IMR-90 (cell line): ENCODE results near the gene CEMIP2. TPM values are rescaled to one million over a fixed set of nuclear protein-coding genes. Genes with fewer than 3 reads are reported as not detected.
A peak's percentile ranks its signal among the peaks of the same experiment; 100 is the strongest.

ENCODE experiments used
- ATAC-seq: fragments of 200-7000 bp; cut with Tn5 transposase; 2 replicates; pipeline ENCODE4 v1.9.1; 2020; ENCODE audit warnings: low read depth, mild to moderate bottlenecking, moderate library complexity
- BruUV-seq: library from RNA; stranded (reverse); fragments of 400-500 nt; replicated peaks from 2 replicates; lab custom pipeline; 2021; lab: Mats Ljungman, UMichigan
- CTCF ChIA-PET: fragments of 300-600 bp; formaldehyde crosslinking; extraction: SDS; loops from one replicate; lab custom pipeline; 2021; ENCODE audit warnings: antibody characterized with exemption; lab: Yijun Ruan, JAX
- POLR2A ChIA-PET: fragments of 300-600 bp; sonication (Branson Sonifier 250); formaldehyde crosslinking; loops from one replicate; lab custom pipeline; 2022; ENCODE audit warnings: antibody characterized with exemption; ENCODE audit not compliant: unreplicated experiment; lab: Charles Lee
- DNase-seq: peaks from one replicate; pipeline ENCODE4 v3.0.0; 2013
- H2AFZ ChIP-seq: replicated peaks from 2 replicates; pipeline ENCODE3; 2013; ENCODE audit warnings: low read length, mild to moderate bottlenecking; ENCODE audit not compliant: poor library complexity
- H2AK5ac ChIP-seq: 2 replicates; pipeline ENCODE4 v1.6.1; 2013; ENCODE audit warnings: low read depth, low read length, inconsistent platforms
- H2AK9ac ChIP-seq: replicated peaks from 2 replicates; pipeline ENCODE3; 2013; ENCODE audit warnings: mild to moderate bottlenecking, low read depth, low read length, moderate library complexity; ENCODE audit not compliant: poor library complexity
- H2BK120ac ChIP-seq: 2 replicates; pipeline ENCODE4 v1.6.1; 2013; ENCODE audit warnings: low read depth, low read length, inconsistent platforms
- H2BK15ac ChIP-seq: 3 replicates; pipeline ENCODE4 v1.6.1; 2013; ENCODE audit warnings: low read depth, low read length, inconsistent platforms
- H2BK20ac ChIP-seq: 2 replicates; pipeline ENCODE4 v1.6.1; 2013; ENCODE audit warnings: low read depth, mild to moderate bottlenecking, inconsistent platforms, low read length, moderate library complexity
- H2BK5ac ChIP-seq: 2 replicates; pipeline ENCODE4 v1.6.1; 2013; ENCODE audit warnings: mild to moderate bottlenecking, low read depth, low read length, inconsistent platforms; ENCODE audit not compliant: poor library complexity, severe bottlenecking
- H3K14ac ChIP-seq: replicated peaks from 2 replicates; pipeline ENCODE4 v1.6.1; 2013; ENCODE audit warnings: low read depth, low read length, inconsistent platforms
- H3K18ac ChIP-seq: 2 replicates; pipeline ENCODE4 v1.6.1; 2013; ENCODE audit warnings: low read depth, low read length, control low read depth
- H3K23ac ChIP-seq: 2 replicates; pipeline ENCODE4 v1.6.1; 2013; ENCODE audit warnings: low read depth, low read length, inconsistent platforms
- H3K27ac ChIP-seq: 2 replicates; pipeline ENCODE4 v1.5.1; 2013; ENCODE audit warnings: mild to moderate bottlenecking, control low read depth, low read length; ENCODE audit not compliant: insufficient read depth
- H3K27me3 ChIP-seq: 2 replicates; pipeline ENCODE4 v1.6.1; 2013; ENCODE audit warnings: low read length; ENCODE audit not compliant: control insufficient read depth, insufficient read depth
- H3K36me3 ChIP-seq: 2 replicates; pipeline ENCODE4 v1.6.1; 2013; ENCODE audit warnings: low read length, mixed read lengths; ENCODE audit not compliant: control insufficient read depth, insufficient read depth
- H3K4ac ChIP-seq: 2 replicates; pipeline ENCODE4 v1.6.1; 2013; ENCODE audit warnings: low read depth, low read length, inconsistent platforms
- H3K4me1 ChIP-seq: 2 replicates; pipeline ENCODE4 v1.6.1; 2013; ENCODE audit warnings: low read length, mixed read lengths; ENCODE audit not compliant: control insufficient read depth, insufficient read depth
- H3K4me2 ChIP-seq: 2 replicates; pipeline ENCODE4 v1.6.1; 2013; ENCODE audit warnings: low read depth, mild to moderate bottlenecking, control low read depth, low read length, moderate library complexity
- H3K4me3 ChIP-seq: 2 replicates; pipeline ENCODE4 v1.5.1; 2013; ENCODE audit warnings: low read depth, mild to moderate bottlenecking, control low read depth, low read length, moderate library complexity; ENCODE audit not compliant: insufficient read depth
- H3K56ac ChIP-seq: 2 replicates; pipeline ENCODE4 v1.6.1; 2013; ENCODE audit warnings: low read length, inconsistent platforms; ENCODE audit not compliant: insufficient read depth; ENCODE audit errors: extremely low read depth
- H3K79me1 ChIP-seq, 2 experiments: 2 replicates each; pipeline ENCODE4 v1.6.1; 2013; ENCODE audit warnings: low read length in 2 of 2, inconsistent platforms in 1 of 2, low read depth in 1 of 2
- H3K9ac ChIP-seq: 2 replicates; pipeline ENCODE4 v1.6.1; 2013; ENCODE audit warnings: low read depth, low read length, control low read depth
- H3K9me1 ChIP-seq: 2 replicates; pipeline ENCODE4 v1.6.1; 2013; ENCODE audit warnings: low read length, inconsistent platforms; ENCODE audit not compliant: insufficient read depth
- H3K9me3 ChIP-seq: 2 replicates; pipeline ENCODE4 v1.6.1; 2013; ENCODE audit warnings: low read length; ENCODE audit not compliant: control insufficient read depth, insufficient read depth
- H4K20me1 ChIP-seq: 2 replicates; pipeline ENCODE4 v1.6.1; 2013; ENCODE audit warnings: low read length, inconsistent platforms; ENCODE audit not compliant: insufficient read depth
- H4K5ac ChIP-seq: 2 replicates; pipeline ENCODE4 v1.6.1; 2013; ENCODE audit warnings: mild to moderate bottlenecking, low read depth, low read length, control low read depth
- H4K8ac ChIP-seq, 2 experiments: 2 replicates each; pipeline ENCODE4 v1.6.1; 2013; ENCODE audit warnings: low read depth in 2 of 2, low read length in 2 of 2, control low read depth in 1 of 2, inconsistent platforms in 1 of 2
- H4K91ac ChIP-seq: 2 replicates; pipeline ENCODE4 v1.6.1; 2013; ENCODE audit warnings: low read depth, low read length, inconsistent platforms; ENCODE audit not compliant: insufficient read depth
- BHLHE40 ChIP-seq: fragments of 150-350 bp; IDR thresholded peaks from 2 replicates; pipeline ENCODE4 v1.6.1; 2016; ENCODE audit warnings: mild to moderate bottlenecking, low read depth, low read length
- CEBPB ChIP-seq: IDR thresholded peaks from 2 replicates; pipeline ENCODE4 v1.6.1; 2012; ENCODE audit warnings: low read depth, low read length, improper control_type of control experiment
- CHD1 ChIP-seq: IDR thresholded peaks from 2 replicates; pipeline ENCODE4 v1.6.1; 2012; ENCODE audit warnings: low read depth, low read length, improper control_type of control experiment
- CTCF ChIP-seq: conservative IDR thresholded peaks from 2 replicates; pipeline ENCODE4 v1.5.1; 2012; ENCODE audit warnings: mild to moderate bottlenecking, low read depth, low read length, improper control_type of control experiment
- ELK1 ChIP-seq: fragments of 150-350 bp; IDR thresholded peaks from 2 replicates; pipeline ENCODE4 v1.6.1; 2016; ENCODE audit warnings: low read depth, mild to moderate bottlenecking, low read length, moderate library complexity, borderline replicate concordance
- FOS ChIP-seq: fragments of 150-350 bp; IDR thresholded peaks from 2 replicates; pipeline ENCODE4 v1.6.1; 2016; ENCODE audit warnings: low read depth, low read length
- MAFK ChIP-seq: IDR thresholded peaks from 2 replicates; pipeline ENCODE4 v1.6.1; 2012; ENCODE audit warnings: low read depth, low read length, improper control_type of control experiment
- MAZ ChIP-seq: IDR thresholded peaks from 2 replicates; pipeline ENCODE4 v1.6.1; 2012; ENCODE audit warnings: low read depth, mild to moderate bottlenecking, low read length, improper control_type of control experiment, moderate library complexity, borderline replicate concordance
- MXI1 ChIP-seq: IDR thresholded peaks from 2 replicates; pipeline ENCODE4 v1.6.1; 2012; ENCODE audit warnings: low read depth, mild to moderate bottlenecking, low read length, moderate library complexity, borderline replicate concordance
- NFE2L2 ChIP-seq: fragments of 150-350 bp; IDR thresholded peaks from 2 replicates; pipeline ENCODE4 v1.6.1; 2016; ENCODE audit warnings: low read depth, mild to moderate bottlenecking, low read length
- POLR2A ChIP-seq: IDR thresholded peaks from 2 replicates; pipeline ENCODE4 v1.6.1; 2012; ENCODE audit warnings: mild to moderate bottlenecking, low read depth, low read length
- RAD21 ChIP-seq: IDR thresholded peaks from 2 replicates; pipeline ENCODE4 v1.6.1; 2012; ENCODE audit warnings: low read length, improper control_type of control experiment
- RCOR1 ChIP-seq: IDR thresholded peaks from 2 replicates; pipeline ENCODE4 v1.6.1; 2012; ENCODE audit warnings: mild to moderate bottlenecking, low read length, improper control_type of control experiment; ENCODE audit not compliant: insufficient replicate concordance
- RFX5 ChIP-seq: IDR thresholded peaks from 2 replicates; pipeline ENCODE4 v1.8.0; 2012; ENCODE audit warnings: low read depth, mild to moderate bottlenecking, low read length, moderate library complexity
- SMC3 ChIP-seq: fragments of 150-350 bp; IDR thresholded peaks from 2 replicates; pipeline ENCODE4 v1.6.1; 2016; ENCODE audit warnings: low read depth, mild to moderate bottlenecking, antibody characterized with exemption, low read length, moderate library complexity
- USF2 ChIP-seq: fragments of 150-350 bp; IDR thresholded peaks from 2 replicates; pipeline ENCODE4 v1.6.1; 2017; ENCODE audit warnings: mild to moderate bottlenecking, antibody characterized with exemption, low read length, low read depth
- WGBS, 2 experiments: methylation state at CpG; one replicate each; pipeline versions ENCODE4 v1.1.5 to v1.1.7; 2013; ENCODE audit warnings: missing lambda C conversion rate in 2 of 2; ENCODE audit not compliant: insufficient read length in 1 of 2; ENCODE audit errors: extremely low coverage in 2 of 2; 5-methylcytosine and 5-hydroxymethylcytosine counted together
- dilution Hi-C: fragments of 300-500 bp; cut with HindIII; formaldehyde crosslinking; loops from one replicate; pipeline ENCODE4 v1.14.3; 2018; ENCODE audit warnings: low sequenced_read_pairs; ENCODE audit not compliant: unreplicated experiment
- in situ Hi-C: fragments of 300-500 bp; cut with MboI; formaldehyde crosslinking; loops from 3 replicates; pipeline ENCODE4 v1.14.3; 2019; ENCODE audit warnings: low sequenced_read_pairs, inconsistent platforms, mixed read lengths
- intact Hi-C: fragments of 100-400 bp; cut with micrococcal nuclease; formaldehyde crosslinking; loops from 2 replicates; pipeline ENCODE4 v1.10.0; 2022
- polyA plus RNA-seq, 3 experiments: library from polyadenylated mRNA; depleted of rRNA; stranded (reverse); fragments of >200 nt; gene quantifications; 2 replicates each; pipeline ENCODE4 v1.2.3, GENCODE V29; 2012; ENCODE audit warnings: low replicate concordance in 1 of 3
- total RNA-seq: library from RNA; depleted of rRNA; stranded (reverse); fragments of >200 nt; gene quantifications from 2 replicates; pipeline ENCODE4 v1.2.3, GENCODE V29; 2012

Gene CEMIP2
- total and polyA plus RNA-seq, 2 of the 4 experiments (the other 2 are of a cell fraction) = 65.2 to 67.4 TPM

GRCh38 chr9:71806901-71807307, 38.6 kb upstream of the CEMIP2 start:
- no peak overlapping the region for H3K4me2 ChIP-seq
- H3K27ac ChIP-seq = no peak overlapping the region
- CTCF ChIA-PET = interaction anchor here (0.5 to 3.6 kb wide), 15 partner anchors 10 to 389 kb away, joined by 3 to 35 read pairs (median 5); no protein-coding TSS in a partner anchor
- no peak overlapping the region for H3K23ac ChIP-seq
- H2BK5ac ChIP-seq = no peak overlapping the region
- no peak overlapping the region for H3K56ac ChIP-seq
- in situ Hi-C loops (loop anchor here (25.0 kb wide), 2 partner anchors 455 to 520 kb away; no protein-coding TSS in a partner anchor), dilution Hi-C loops (no loop called here), intact Hi-C loops (loop anchor here (1.0 to 5.0 kb wide), 3 partner anchors 218 to 520 kb away; no protein-coding TSS in a partner anchor)
- no peaks in the 10 kb centered on the region for H3K9me1 ChIP-seq
- POLR2A ChIA-PET = no interaction called here
- peaks cover under 1% of the 10 kb centered on the region; the same call in 1 of the 2 replicates for H3K27me3 ChIP-seq
- H2BK15ac ChIP-seq = no peak overlapping the region
- no peaks in the 10 kb centered on the region for H4K20me1 ChIP-seq
- no peak overlapping the region for H2AK5ac ChIP-seq
- no peak overlapping the region for H3K9ac ChIP-seq
- no peak overlapping the region for H3K4ac ChIP-seq
- H3K4me1 ChIP-seq = no peaks in the 10 kb centered on the region
- no peak overlapping the region for H4K91ac ChIP-seq
- no TSS peak for BruUV-seq
- H2BK20ac ChIP-seq = no peak overlapping the region
- H2AFZ ChIP-seq = peak overlapping the region; percentile 3
- no peaks in the 10 kb centered on the region for H3K9me3 ChIP-seq
- H3K18ac ChIP-seq = no peak overlapping the region
- no peak overlapping the region for H2AK9ac ChIP-seq
- no peak overlapping the region for H2BK120ac ChIP-seq
- H4K8ac ChIP-seq = no peak overlapping the region
- no CpG with 5 or more reads among the region's 1 CpG for WGBS, 2 experiments
- no peak overlapping the region for H3K14ac ChIP-seq
- no peak overlapping the region for H3K4me3 ChIP-seq
- no peaks in the 10 kb centered on the region for H3K36me3 ChIP-seq
- peak; percentile 67 for DNase-seq
- TF ChIP-seq CTCF (peak; percentile 91), SMC3 (peak; percentile 77), RCOR1 (no peak), RFX5 (no peak), BHLHE40 (no peak), FOS (no peak), CEBPB (no peak), CHD1 (no peak), USF2 (no peak), RAD21 (peak; percentile 91), MAZ (no peak), MXI1 (no peak), NFE2L2 (no peak), MAFK (no peak), ELK1 (no peak), POLR2A (no peak)
- no peaks in the 10 kb centered on the region for H3K79me1 ChIP-seq
- no peak overlapping the region for H4K5ac ChIP-seq
- ATAC-seq = peak; percentile 98
